Measurements from ENCODE around the gene KAT14.
"Not testable (repeated sequence)": the region's sequence is repeated elsewhere in the genome, so short reads cannot be mapped to it uniquely, and the experiment has no call there.

The KAT14 gene, protein sequence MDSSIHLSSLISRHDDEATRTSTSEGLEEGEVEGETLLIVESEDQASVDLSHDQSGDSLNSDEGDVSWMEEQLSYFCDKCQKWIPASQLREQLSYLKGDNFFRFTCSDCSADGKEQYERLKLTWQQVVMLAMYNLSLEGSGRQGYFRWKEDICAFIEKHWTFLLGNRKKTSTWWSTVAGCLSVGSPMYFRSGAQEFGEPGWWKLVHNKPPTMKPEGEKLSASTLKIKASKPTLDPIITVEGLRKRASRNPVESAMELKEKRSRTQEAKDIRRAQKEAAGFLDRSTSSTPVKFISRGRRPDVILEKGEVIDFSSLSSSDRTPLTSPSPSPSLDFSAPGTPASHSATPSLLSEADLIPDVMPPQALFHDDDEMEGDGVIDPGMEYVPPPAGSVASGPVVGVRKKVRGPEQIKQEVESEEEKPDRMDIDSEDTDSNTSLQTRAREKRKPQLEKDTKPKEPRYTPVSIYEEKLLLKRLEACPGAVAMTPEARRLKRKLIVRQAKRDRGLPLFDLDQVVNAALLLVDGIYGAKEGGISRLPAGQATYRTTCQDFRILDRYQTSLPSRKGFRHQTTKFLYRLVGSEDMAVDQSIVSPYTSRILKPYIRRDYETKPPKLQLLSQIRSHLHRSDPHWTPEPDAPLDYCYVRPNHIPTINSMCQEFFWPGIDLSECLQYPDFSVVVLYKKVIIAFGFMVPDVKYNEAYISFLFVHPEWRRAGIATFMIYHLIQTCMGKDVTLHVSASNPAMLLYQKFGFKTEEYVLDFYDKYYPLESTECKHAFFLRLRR

DNA sequence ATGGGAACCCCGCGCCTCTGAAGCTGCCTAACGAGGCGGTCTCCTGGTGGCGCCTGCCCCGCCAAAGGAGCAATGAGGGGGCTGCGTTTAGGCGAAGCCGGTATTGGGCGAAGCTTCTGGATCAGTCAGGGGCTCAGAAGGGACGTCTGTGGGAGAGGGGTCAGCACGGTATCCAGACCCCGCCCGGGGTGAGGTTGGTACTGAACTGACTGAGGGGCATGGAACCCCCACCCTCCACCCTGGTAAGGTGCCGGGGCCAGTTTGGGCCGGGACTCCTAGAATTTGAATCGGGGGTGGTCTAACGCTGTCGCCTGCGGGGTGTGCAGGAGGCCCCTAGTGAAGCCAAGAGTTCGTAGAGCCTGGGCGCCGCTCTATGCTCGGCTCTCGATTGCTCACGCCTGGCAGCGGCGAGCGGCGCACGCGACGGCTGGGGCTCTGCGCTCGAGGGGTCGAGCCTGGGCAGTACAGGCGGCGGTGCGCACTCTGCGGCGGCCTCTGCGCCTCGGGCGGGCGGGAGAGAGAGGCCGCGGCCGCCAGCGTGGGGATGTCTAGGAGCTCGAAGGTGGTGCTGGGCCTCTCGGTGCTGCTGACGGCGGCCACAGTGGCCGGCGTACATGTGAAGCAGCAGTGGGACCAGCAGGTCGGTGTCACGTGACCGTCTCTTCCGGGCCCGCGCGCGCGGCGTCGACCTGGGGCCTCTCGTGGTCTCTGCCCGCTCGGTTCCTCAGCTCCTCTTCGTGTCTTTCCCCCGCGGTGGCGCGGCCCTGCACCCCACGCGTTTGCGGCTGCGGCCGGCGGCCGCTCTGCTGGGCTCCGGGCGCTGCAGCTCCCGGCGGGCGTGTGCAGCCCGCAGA is at the start of gene KAT14, which contains the start of gene PET117:
Gene KAT14 (plus strand): TSS at position 452 of the 854 bp plus-strand sequence. CDS start 4,798 bp downstream, outside the sequence.
Gene PET117 (plus strand): TSS at position 452 of the 854 bp plus-strand sequence. CDS start 93 bp downstream, at position 545.
- peak; percentile 80 for DNase-seq (ENCODE audit: low read depth)

DNA sequence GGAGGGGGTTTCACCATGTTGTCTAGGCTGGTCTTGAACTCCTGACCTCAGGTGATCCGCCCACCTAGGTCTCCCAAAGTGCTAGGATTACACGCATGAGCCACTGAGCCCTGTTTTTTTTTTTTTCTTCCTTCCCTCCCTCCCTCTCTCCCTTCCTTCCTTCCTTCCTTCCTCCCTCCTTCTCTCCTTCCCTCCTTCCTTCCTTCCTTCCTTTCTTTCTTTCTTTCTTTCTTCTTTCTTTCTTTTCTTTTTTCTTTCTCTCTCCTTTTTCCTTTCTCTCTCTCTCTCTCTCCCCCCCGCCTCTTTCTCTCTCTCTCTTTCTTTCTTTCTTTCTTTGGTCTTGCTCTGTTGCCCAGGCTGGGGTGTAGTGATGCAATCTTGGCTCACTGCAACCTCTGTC is 49.4 kb upstream of the KAT14 start:
- not testable (repeated sequence) for DNase-seq (ENCODE audit: low read depth)

DNA sequence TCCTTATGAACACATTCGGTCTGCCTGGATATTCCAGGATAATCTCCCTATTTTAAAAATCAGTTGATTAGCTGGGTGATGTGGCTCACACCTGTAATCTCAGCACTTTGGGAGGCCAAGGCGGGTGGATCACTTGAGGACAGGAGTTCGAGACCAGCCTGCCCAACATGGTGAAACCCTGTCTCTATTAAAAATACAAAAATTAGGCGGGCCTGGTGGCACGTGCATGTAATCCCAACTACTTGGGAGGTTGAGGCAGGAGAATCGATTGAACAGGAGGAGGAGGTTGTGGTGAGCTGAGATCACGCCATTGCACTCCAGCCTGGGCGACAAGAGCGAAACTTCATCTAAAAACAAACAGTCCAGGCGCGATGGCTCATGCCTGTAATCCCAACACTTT is 48.8 kb upstream of the KAT14 start:
- DNase-seq (ENCODE audit: low read depth) = not testable (repeated sequence)

DNA sequence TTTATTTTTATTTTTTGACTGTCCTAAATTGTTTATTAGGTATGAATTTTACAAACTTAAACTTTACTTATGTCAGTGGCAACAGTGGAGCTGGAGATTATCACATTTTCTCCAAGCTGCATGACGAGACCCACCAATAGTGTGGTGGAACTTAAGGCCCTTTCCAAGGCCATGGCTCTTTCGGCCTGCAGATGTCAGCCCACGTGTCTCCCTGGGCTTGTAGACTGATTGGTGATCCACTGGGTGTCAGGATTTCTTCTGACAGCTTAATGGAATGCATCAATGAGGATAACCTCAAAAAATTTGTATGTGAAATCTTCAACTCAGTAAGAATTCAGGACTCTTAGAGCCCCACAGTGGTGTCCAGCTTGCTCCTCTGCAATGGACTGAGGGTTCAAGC is 47.6 kb upstream of the KAT14 start:
- DNase-seq (ENCODE audit: low read depth) = no peak

DNA sequence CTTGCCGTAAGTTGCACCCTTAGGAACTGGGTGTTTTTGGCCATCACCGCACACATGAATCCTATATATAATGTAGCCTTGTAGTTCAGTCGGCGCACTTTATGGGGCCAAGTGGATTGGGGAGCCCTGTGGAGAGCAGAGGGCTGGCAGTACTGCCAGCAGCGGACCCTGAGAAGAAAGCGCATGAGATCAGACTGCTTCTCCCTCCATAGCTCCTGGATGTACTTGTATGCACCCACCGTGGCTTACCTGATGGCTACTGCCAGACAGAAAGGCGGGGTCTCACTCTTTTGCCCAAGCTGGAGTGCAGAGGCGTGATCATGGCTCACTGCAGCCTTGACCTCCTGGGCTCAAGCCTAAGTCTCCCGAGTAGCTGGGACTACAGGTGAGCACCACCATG is 47.2 kb upstream of the KAT14 start:
- no peak for DNase-seq (ENCODE audit: low read depth)

DNA sequence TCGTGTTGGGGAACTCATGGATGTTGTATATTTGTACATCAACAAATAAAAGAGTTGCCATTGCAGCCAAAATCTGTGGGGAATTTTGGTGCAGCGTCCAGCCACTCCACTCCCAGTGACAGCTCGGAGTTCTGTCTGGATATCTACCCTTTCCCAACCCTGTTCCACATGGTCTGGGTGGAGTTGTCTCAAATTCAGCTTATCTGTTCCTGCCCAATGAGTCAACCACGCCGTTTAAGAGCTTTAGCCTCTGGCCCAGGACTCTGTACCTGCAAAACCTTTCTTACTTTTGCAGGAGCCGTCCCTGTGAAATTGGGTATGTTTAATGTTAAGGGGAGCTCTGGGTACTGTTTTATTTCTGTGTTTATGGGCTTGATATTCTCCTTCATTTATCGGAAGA is 46.0 kb upstream of the KAT14 start:
- no peak for DNase-seq (ENCODE audit: low read depth)

DNA sequence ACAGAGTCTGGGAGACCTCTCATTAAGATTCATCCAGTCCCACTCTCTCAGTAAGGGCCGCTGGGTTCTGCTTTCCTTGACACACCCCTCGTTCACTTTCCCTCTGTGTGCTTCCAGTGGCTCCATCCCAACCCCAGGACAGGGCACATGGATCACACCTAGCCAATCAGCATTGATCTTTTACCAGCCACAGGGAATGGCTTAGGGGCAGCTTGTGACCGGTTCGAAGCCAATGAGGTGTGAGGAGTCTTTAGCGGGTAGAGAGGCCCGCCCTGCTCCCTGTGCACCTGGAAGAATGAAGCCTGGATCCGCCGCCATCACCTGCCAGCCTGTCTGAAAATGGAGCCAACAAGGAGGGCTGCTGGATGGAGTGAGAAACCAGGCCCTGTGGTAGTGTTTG is 44.8 kb upstream of the KAT14 start:
- no peak for DNase-seq (ENCODE audit: low read depth)

DNA sequence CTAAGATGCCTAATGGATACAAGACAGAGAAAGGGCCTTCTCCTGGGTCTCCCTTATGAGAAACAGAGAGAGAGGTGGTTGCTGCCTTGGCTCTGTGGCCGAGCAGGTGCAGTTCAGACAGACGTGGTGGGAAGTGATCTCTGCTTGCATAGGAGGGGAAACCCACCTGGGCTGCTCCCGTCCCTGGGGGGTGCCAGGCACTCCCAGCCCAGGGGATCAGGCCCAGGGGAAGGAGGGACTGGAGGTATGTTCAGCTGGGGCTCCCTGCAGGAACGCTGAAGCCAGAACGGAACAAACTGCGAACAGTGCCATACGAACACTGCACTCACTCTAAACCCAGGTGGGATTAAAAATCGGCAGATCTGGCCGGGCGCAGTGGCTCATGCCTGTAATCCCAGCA is 44.3 kb upstream of the KAT14 start:
- no peak for DNase-seq (ENCODE audit: low read depth)

DNA sequence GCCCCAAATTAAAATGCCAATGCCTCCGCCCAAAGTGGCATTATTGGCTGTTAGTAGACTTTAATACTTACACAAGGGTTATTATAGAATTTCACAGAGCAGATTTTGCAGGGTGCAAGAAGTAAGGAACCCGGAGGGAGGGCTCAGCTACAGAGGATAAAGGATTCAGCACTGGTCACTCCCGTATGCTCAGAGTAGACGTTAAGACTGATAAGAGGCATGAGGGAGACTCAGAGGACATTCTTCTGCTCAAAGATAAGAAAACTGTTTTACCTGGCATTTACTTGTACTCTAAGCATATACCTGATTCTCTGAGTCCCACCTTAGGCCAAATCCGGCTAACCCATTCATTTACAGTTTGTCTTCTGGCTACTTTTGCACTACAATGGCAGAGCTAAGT is 43.5 kb upstream of the KAT14 start:
- no peak for DNase-seq (ENCODE audit: low read depth)

DNA sequence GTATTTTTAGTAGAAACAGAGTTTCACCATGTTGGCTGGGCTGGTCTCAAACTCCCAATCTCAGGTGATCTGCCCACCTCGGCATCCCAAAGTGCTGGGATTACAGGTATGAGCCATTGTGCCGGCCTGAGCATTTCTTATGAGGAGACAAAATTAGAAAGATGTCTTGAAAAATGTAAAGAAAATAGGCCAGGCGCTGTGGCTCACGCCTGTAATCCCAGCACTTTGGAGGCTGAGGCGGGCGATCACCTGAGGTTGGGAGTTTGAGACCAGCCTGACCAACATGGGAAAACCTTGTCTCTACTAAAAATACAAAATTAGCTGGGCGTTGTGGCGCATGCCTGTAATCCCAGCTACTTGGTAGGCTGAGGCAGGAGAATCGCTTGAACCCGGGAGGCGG is 37.1 kb upstream of the KAT14 start:
- DNase-seq (ENCODE audit: low read depth) = not testable (repeated sequence)

DNA sequence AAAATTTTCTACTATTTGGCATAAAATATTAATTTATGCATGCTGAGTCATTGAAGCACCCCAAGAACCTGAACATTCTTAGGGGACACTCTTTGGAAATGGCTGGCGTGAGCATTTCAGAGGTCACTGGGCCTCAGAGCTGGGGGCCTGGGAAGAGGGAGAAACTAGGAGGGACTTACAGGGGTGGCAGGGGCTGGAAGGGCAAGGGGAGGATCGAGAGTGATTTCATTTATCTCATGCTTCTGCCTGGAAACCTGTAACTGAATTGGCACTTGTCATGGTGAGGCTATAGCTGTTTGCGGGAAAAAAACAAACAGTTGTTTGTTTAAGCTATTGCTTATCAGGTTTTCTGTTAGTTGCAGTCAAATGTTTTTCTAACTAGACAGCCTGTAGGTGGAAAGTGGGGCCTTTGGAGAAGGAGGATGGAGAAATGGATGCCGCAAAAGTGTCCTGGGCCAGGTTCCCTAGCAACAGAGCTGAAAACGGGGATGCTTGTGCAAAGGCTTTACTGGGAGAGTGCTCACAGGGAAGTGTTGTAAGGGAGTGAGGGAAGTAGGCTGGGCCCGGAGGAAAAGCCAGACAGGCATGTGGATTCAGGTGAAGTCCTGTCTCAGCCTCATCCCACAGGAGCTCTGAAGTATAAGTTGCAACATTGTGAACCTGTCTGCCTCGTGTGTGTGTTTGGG is 36.4 kb upstream of the KAT14 start:
- DNase-seq (ENCODE audit: low read depth) = no peak

DNA sequence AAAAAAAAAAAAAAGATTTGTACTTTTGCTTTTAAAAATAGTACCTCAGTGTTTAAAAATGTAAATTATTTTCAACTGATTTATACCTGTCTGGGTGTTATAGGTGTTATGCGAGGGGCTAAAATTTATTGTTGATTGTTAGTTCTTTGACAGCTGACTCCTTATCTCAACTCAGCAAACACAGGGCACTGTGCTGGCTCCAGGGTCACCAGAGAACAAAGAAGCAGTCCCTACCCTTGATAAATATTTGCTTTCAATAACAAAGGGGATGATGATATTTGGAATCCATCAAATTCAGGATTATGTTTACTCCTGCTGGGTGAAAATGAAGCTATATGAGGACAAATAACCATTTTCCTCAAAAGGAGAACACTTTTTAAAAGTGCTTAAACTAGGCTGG is 34.2 kb upstream of the KAT14 start:
- no peak for DNase-seq (ENCODE audit: low read depth)

DNA sequence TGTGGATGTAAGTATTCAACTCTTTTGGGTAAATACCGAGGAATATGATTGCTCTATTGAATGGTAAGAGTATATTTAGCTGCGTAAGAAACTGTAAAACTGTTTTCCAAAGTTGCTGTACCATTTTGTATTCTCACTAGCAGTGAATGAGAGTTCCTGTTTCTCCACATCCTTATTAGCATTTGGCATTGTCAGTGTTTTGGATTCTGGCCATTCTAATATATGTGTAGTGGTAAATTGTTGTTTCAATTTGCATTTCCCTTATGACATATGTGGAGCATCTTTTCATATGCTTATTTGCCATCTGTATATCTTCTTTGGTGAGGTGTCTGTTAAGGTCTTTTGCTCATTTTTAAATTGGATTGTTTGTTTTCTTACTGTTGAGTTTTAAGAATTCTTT is 29.3 kb upstream of the KAT14 start:
- no peak for DNase-seq (ENCODE audit: low read depth)

DNA sequence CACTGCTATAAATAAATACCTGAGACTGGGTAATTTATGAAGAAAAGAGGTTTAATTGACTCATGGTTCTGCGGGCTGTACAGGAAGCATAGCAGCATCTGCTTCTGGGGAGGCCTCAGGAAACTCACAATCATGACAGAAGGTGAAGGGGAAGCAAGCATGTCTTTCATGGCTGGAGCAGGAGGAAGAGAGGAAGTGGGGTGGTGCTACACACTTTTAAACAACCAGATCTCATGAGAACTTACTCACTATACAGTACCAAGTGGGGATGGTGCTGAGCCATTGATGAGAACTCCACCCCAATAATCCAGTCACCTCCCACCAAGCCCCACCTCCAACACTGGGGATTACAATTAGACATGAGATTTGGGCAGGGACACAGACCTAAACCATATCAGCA is 9.1 kb upstream of the KAT14 start:
- DNase-seq (ENCODE audit: low read depth) = not testable (repeated sequence)

DNA sequence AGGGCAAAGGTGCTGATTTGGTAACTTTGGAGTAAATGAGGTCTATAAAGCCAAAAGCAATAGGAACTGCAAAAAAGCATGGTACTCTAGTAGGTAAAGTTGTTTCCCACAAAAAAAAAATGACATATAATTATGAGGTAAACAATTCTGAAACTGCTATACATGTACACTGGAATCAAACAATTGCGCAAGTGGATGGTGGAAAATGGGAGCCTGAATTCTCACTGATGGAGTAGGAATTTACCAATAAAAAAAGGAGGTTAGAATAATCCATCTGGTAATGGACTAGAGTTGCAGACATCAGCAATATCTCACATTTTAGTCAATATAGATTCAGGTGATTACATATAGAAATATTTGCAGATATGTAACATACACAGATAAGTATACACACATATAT is 5.0 kb upstream of the KAT14 start:
- DNase-seq (ENCODE audit: low read depth) = no peak

DNA sequence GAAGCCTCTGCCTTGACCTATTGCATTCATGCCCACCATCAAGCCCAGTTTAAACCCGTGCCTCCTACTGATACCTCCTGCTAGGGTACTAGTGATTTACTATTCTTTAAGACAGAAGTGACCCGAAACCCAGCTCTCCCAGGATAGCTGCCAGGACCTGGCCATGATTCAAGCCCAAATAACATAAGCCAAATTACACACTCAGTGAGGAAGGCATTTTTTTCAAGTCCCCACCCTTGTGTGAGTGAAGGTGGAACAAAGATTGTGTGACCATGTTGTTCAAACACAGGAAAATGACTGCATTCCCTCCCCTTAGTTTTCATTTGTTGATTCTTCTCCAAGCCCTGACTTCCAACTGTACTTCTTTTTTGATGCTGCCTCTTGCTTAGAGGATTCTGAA is 3.7 kb upstream of the KAT14 start:
- no peak for DNase-seq (ENCODE audit: low read depth)

DNA sequence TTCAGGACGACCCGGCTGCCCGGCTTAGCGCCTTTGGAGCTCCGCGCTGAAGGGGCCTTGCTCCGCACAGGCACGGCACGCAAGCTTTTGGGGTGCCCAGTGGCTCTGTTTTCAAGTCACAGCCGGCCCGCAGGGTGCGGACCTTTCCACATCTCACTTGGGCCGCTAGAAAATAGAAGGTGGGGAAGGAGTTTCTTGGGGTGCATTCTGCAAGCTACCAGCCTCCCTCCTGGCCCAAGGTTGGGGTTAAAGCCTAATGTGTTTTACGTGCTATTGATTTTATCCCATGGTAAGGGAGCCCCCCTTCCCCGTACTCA is 561 bp downstream of the KAT14 start:
- no peak for DNase-seq (ENCODE audit: low read depth)

DNA sequence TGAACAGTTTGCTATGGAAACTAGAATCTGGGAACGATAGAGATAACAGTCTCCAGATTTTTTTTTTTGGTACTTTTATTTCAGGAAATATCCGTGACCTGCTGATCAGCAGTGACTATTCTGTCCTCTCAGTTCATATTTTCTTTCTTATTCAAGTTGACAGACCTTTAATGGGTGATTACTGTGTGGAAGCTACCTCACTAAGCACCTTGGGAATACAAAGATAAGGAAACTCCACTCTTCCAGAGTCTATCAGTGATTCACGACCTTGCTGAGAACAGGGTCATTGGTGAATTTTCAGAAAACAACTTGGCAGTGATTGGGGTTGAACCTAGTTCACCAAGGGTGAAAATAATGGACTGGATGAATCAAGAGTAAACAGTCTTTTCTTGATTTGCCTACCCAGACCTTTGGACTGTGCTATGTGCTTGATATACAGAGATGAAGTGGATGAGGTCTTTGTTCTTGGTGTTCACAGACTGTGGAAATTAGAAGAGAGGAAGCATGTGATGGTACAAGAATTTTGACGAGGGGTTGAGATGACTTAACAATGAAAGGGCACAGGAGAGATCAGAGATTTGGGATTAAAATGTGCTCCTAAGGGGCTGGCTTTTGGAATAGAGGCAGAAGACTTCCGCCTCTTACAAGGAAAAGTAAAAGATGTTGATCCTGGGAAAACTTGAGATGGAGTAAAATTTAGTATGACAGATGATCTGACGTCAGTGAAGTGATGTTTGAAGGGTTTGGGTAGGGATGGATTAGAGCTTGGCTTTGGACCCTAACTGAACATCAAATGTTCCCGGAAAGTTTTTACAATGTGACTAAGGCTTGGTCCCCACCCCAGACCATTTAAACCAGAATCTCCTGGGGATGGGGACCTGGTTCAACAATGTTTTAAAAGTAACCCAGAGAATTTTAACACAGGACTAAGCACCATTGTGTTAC is 1.2 kb downstream of the KAT14 start:
- DNase-seq (ENCODE audit: low read depth) = no peak

DNA sequence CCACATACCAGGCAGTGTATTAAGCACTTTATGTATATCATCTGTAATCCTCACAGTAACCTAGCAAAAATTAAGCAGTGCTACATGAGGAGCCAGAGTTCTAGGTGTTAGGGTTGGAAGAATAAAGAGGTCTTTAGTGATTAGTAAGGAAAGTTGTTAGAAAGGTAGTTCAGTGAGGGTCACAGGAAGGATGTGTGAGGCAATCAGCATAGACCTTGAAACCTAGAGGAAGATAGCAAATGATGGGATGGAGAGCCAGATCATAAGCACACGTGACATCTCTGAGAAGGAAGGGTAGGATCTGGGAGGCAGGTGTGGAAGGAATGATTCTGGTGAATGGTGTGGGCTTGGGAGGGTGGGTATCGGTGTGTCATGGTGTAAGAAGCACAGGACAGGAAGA is 2.2 kb downstream of the KAT14 start:
- DNase-seq (ENCODE audit: low read depth) = no peak

DNA sequence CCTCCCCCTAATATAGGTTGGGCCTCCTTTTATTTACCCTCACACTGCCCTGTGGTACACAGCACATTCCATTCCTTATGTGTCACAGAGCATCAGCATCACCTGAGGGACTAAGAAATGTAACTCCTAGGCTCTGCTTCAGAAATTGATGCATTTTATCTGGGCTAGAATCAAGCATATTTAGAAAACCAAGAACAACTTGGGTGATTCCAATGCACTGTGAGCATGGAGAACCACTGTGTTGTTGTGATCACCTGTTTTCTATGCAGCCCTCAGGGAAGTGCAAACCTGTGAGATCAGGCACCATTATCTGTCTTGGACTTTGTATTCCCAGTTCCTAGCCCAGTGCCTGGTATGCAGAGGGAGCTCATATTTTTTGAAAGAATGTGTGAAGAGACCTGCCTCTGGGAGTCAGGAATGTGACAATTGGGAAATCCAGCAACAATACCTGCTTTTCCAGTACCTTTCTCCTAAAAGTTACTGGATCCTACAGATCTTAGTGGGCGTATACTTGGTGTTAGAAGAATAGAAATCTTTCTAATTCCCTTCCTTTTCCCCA is 7.0 kb downstream of the KAT14 start:
- DNase-seq (ENCODE audit: low read depth) = no peak

Data from T-helper 22 cell (primary cell).